Gastroesophageal sphincter (tissue), 4 donors: Measurements from ENCODE around the gene ELN. TPM values are rescaled to one million over a fixed set of nuclear protein-coding genes. Genes with fewer than 3 reads are reported as not detected.
A peak's percentile ranks its signal among the peaks of the same experiment; 100 is the strongest.

Experiments used
- ATAC-seq: fragments of 150-250 bp; one replicate; pipeline ENCODE4 v1.9.1; 2016; ENCODE audit warnings: mild to moderate bottlenecking, moderate library complexity
- H3K27ac ChIP-seq, 4 donors: fragments of 200-600 bp; sonication (generic) in 3 of 4; 1 replicate in 3 of 4; 2 replicates in 1 of 4; pipeline ENCODE4 v1.5.1; 2016 to 2019
- H3K27me3 ChIP-seq: fragments of 200-600 bp; sonication (generic); one replicate; pipeline ENCODE4 v1.5.1; 2019
- H3K36me3 ChIP-seq, 2 donors: fragments of 200-600 bp; sonication (generic); one replicate each; pipeline ENCODE4 v1.5.1; 2019; ENCODE audit warnings: control low read depth in 1 of 2
- H3K4me1 ChIP-seq, 3 donors: fragments of 200-600 bp; sonication (generic); 1 replicate in 2 of 3; 2 replicates in 1 of 3; pipeline ENCODE4 v1.5.1; 2016 to 2019; ENCODE audit warnings: control low read depth in 2 of 3
- H3K4me3 ChIP-seq, 2 donors: fragments of 200-600 bp; sonication (generic); one replicate each; pipeline ENCODE4 v1.5.1; 2019; ENCODE audit warnings: mild to moderate bottlenecking in 1 of 2, moderate library complexity in 1 of 2
- H3K9me3 ChIP-seq, 3 donors: fragments of 200-600 bp; sonication (generic); one replicate each; pipeline ENCODE4 v1.5.1; 2017 to 2019; ENCODE audit warnings: control low read depth in 2 of 3
- EP300 ChIP-seq: sonication (generic); formaldehyde crosslinking; IDR thresholded peaks from one replicate; pipeline ENCODE4 v1.6.1; 2017; ENCODE audit warnings: antibody characterized with exemption, mild to moderate bottlenecking
- POLR2A ChIP-seq, 2 donors: fragments of 450-650 bp; IDR thresholded peaks; one replicate each; pipeline ENCODE4 v1.6.1; 2017; ENCODE audit warnings: antibody characterized with exemption in 2 of 2, mild to moderate bottlenecking in 2 of 2, moderate library complexity in 1 of 2
- POLR2AphosphoS5 ChIP-seq: sonication (generic); formaldehyde crosslinking; IDR thresholded peaks from one replicate; pipeline ENCODE4 v1.6.1; 2017; ENCODE audit warnings: antibody characterized with exemption
- WGBS, 2 donors: methylation state at CpG; one replicate each; pipeline ENCODE4 v1.1.5; 2018; ENCODE audit warnings: low coverage in 1 of 2; 5-methylcytosine and 5-hydroxymethylcytosine counted together
- total RNA-seq, 4 donors: library from RNA; depleted of rRNA; stranded (reverse); fragments of >200 nt; gene quantifications; one replicate each; pipeline ENCODE4 v1.1.0, GENCODE V29; 2016
- TF ChIP-seq, protein P1 (sequence below), 4 experiments: fragments of 200-600 bp in 2 of 4; fragments of 450-650 bp in 2 of 4; sonication (generic) in 1 of 4; IDR thresholded peaks; one replicate each; pipeline ENCODE4 v1.5.1; 2017 to 2019; ENCODE audit warnings: antibody characterized with exemption in 4 of 4, mild to moderate bottlenecking in 2 of 4, moderate library complexity in 2 of 4

The ELN gene
- total RNA-seq, 4 donors from 2014 or later = 316 to 703 (median 441) TPM

DNA sequence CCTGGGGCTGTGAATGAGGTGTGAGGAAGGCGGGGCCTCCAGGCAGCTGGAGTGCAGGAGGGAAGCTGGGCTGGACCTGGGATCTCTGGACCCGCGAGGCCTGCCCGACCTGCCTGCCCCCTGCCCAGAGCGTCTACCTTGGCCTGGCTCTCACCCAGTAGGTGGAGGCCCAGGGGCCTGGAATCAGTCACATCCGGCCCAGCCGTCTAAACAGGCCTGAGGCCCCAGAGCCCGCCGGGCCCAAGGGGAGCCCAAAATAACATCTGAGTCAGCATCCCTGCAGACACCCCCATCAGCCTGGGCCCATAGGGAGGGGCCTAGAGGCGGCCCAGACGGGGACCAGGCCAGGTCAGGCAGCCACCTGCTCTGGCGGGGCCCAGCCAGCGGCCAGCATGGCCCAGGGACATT is 15.1 kb upstream of the ELN start:
- WGBS, 2 donors = 13 to 67% methylated on average over 3 of the region's 13 CpGs
- no peaks in the 10 kb centered on the region for H3K9me3 ChIP-seq
- no peaks in the 10 kb centered on the region for H3K36me3 ChIP-seq
- H3K4me1 ChIP-seq = peaks cover 4 to 27% (median 14%) of the 10 kb centered on the region in 3 donors
- peak; percentile 11 for ATAC-seq
- TF ChIP-seq POLR2AphosphoS5 (peak; percentile 48), EP300 (no peak), POLR2A (IDR thresholded peaks at IDR 0.05) (no peak)
- TF ChIP-seq, protein P1, sequence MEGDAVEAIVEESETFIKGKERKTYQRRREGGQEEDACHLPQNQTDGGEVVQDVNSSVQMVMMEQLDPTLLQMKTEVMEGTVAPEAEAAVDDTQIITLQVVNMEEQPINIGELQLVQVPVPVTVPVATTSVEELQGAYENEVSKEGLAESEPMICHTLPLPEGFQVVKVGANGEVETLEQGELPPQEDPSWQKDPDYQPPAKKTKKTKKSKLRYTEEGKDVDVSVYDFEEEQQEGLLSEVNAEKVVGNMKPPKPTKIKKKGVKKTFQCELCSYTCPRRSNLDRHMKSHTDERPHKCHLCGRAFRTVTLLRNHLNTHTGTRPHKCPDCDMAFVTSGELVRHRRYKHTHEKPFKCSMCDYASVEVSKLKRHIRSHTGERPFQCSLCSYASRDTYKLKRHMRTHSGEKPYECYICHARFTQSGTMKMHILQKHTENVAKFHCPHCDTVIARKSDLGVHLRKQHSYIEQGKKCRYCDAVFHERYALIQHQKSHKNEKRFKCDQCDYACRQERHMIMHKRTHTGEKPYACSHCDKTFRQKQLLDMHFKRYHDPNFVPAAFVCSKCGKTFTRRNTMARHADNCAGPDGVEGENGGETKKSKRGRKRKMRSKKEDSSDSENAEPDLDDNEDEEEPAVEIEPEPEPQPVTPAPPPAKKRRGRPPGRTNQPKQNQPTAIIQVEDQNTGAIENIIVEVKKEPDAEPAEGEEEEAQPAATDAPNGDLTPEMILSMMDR (IDR thresholded peaks at IDR 0.05) = no peak
- H3K27me3 ChIP-seq = no peaks in the 10 kb centered on the region
- H3K27ac ChIP-seq = peak overlapping the region in 2 of 4 donors; percentile 67 to 68
- no peak overlapping the region for H3K4me3 ChIP-seq

DNA sequence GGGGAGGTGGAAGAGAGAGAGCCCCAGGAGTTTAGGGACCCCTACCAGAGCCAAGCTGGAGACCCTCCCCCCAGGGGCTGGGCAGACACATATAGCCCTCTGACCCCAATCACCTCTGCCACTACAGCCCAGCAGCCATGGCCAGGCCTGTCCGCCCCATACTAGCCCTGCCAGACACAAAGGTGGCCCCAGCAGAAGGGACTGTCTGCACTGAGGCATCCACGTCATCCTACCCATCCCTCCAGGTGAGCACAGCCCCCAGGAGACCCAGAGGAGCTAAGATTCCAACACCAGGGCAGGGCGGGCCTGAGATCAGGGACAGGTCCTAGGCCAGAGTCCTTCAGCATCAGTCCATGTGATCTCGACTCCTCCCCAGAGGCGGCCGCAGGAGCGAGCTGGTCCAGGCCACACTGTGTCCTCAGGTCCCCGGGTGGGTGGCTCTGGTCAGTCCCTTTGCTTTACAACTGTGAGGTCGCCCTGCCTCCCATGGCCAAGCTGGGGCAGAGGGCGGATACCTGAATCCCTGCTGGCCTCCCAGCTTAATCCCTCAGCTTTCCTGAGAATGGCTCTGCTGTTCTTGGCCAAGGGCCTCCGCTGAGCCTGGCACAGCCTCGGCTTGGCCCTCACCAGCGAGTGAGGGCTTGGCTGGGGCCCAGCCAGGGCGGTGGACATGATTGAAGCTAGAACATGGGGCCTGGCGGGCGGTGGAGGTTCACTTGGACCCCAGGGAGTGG is 14.3 kb upstream of the ELN start:
- WGBS, 2 donors = 100% methylated on average over 1 of the region's 16 CpGs; no CpG with 5 or more reads in 1 of the 2 donors
- peak; percentile 84 for ATAC-seq
- peak overlapping the region in 3 of 4 donors; percentile 67 to 81 (median 68) for H3K27ac ChIP-seq
- H3K4me3 ChIP-seq = no peak overlapping the region
- H3K9me3 ChIP-seq = no peaks in the 10 kb centered on the region
- no peak for TF ChIP-seq POLR2A (IDR thresholded peaks at IDR 0.05)
- peak; percentile 59 for TF ChIP-seq POLR2AphosphoS5
- no peaks in the 10 kb centered on the region for H3K36me3 ChIP-seq
- H3K27me3 ChIP-seq = no peaks in the 10 kb centered on the region
- H3K4me1 ChIP-seq = peaks cover 4 to 25% (median 14%) of the 10 kb centered on the region in 3 donors

DNA sequence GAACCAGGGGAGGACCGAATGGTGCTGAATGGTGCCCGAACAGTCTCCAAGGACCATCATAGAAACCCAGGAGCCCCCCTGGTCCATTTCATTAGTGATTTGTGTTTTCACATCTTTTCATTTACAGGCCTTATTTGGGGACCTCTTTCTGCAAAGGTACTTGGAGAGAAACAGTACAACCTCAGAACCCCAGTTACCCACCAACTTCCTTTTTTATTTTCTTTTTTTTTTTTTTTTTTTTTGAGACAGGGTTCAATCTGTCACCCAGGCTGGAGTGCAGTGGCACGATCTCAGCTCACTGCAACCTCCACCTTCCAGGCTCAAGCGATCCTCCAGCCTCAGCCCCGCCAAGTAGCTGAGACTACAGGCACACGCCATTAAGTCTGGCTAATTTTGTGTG is 13.0 kb upstream of the ELN start:
- 88 to 100% methylated on average over 2 to 3 of the region's 6 CpGs for WGBS, 2 donors
- no peak overlapping the region for H3K27ac ChIP-seq

DNA sequence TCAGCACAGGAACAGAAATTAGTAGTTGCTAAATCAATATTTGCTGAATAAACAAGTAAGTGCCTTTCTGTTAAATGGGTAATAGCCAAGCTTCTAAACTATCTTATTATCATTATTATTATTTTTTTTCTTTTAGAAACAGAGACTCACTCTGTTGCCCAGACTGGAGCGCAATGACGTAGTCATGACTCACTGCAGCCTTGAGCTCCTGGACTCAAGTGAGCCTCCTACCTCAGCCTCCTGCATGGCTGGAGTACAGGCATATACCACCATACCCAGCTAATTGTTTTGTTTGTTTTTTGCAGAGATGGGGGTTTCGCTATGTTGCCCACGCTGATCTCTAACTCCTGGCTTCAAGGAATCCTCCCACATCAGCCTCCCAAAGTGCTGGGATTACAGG is 12.3 kb upstream of the ELN start:
- 96% methylated on average over 4 of the region's 4 CpGs for WGBS, 2 donors
- Histone ChIP-seq H3K4me3 (no peak overlapping the region), H3K4me1 (peaks cover 4 to 25% (median 14%) of the 10 kb centered on the region in 3 donors), H3K36me3 (no peaks in the 10 kb centered on the region), H3K27me3 (no peaks in the 10 kb centered on the region), H3K9me3 (no peaks in the 10 kb centered on the region), H3K27ac (no peak overlapping the region)
- no peak for TF ChIP-seq POLR2AphosphoS5
- TF ChIP-seq, protein P1 (IDR thresholded peaks at IDR 0.05) = no peak
- TF ChIP-seq POLR2A (IDR thresholded peaks at IDR 0.05) = no peak
- no peak for TF ChIP-seq EP300
- no peak for ATAC-seq

More for the DNA sequence above, 13.0 kb upstream of the ELN start:
- Histone ChIP-seq H3K4me3 (no peak overlapping the region), H3K4me1 (peaks cover 4 to 25% (median 14%) of the 10 kb centered on the region in 3 donors), H3K9me3 (no peaks in the 10 kb centered on the region), H3K27me3 (no peaks in the 10 kb centered on the region), H3K36me3 (no peaks in the 10 kb centered on the region)
- no peak for ATAC-seq
- no peak for TF ChIP-seq EP300
- TF ChIP-seq, protein P1 (IDR thresholded peaks at IDR 0.05) = no peak
- no peak for TF ChIP-seq POLR2A (IDR thresholded peaks at IDR 0.05)
- no peak for TF ChIP-seq POLR2AphosphoS5

DNA sequence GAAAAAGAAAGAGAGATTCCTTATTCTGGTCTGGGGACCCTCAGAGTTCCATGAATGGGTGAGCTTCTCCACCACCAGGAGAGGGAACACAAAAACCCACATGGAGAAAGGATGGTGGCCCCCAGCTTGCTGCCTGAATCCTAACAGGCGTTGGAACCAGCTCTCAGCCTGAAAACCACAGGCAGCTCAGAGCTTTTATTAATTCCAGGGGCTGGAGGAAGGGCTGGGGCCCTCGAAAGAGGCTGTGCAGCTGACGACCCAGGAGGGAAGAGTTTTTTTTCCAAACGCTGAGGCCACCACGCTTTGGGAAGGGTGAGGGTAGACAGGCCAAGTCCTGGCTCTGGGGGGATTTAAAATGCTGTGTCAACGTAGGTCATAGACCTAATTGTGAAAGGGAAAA is 10.8 kb upstream of the ELN start:
- Histone ChIP-seq H3K27me3 (no peaks in the 10 kb centered on the region), H3K27ac (no peak overlapping the region), H3K9me3 (no peaks in the 10 kb centered on the region), H3K4me3 (no peak overlapping the region), H3K36me3 (no peaks in the 10 kb centered on the region), H3K4me1 (peaks cover 4 to 32% (median 15%) of the 10 kb centered on the region in 3 donors)
- 65 to 88% methylated on average over 2 to 6 of the region's 6 CpGs for WGBS, 2 donors
- no peak for ATAC-seq
- TF ChIP-seq POLR2A (IDR thresholded peaks at IDR 0.05) = no peak
- no peak for TF ChIP-seq POLR2AphosphoS5
- no peak for TF ChIP-seq EP300
- TF ChIP-seq, protein P1 (IDR thresholded peaks at IDR 0.05) = no peak
